HCT116 (cell line): ENCODE results near the gene PANK4. TPM values are rescaled to one million over a fixed set of nuclear protein-coding genes. Genes with fewer than 3 reads are reported as not detected.

Experiments used
- ATAC-seq: fragments of 200-7000 bp; cut with Tn5 transposase; 2 replicates; pipeline ENCODE4 v1.9.1; 2020; ENCODE audit warnings: mild to moderate bottlenecking, moderate library complexity
- BruUV-seq: library from RNA; stranded (reverse); fragments of 400-500 nt; replicated peaks from 2 replicates; lab custom pipeline; 2021; lab: Mats Ljungman, UMichigan
- CTCF ChIA-PET: fragments of 300-600 bp; sonication (Branson Sonifier 250); formaldehyde crosslinking; loops from one replicate; lab custom pipeline; 2021; ENCODE audit warnings: antibody characterized with exemption; lab: Charles Lee
- POLR2A ChIA-PET: fragments of 300-600, 350-600 bp; sonication (Branson Sonifier 250); formaldehyde crosslinking; loops from one replicate; lab custom pipeline; 2021; ENCODE audit warnings: antibody characterized with exemption; lab: Charles Lee
- RAD21 ChIA-PET, 2 experiments: fragments of 300-600 bp; sonication (Branson Sonifier 250); formaldehyde crosslinking; loops; one replicate each; lab custom pipeline; 2023; ENCODE audit warnings: low total read pairs in 2 of 2; ENCODE audit not compliant: uncharacterized antibody in 2 of 2, unreplicated experiment in 2 of 2, low non-redundant PET in 1 of 2; lab: Charles Lee
- DNase-seq: peaks from one replicate; pipeline ENCODE4 v3.0.0-alpha.2; 2010; ENCODE audit warnings: low read depth, low spot score
- H2AFZ ChIP-seq: fragments of 200-600 bp; shearing (Covaris generic), sonication (generic); 2 replicates; pipeline ENCODE4 v1.6.1; 2017; ENCODE audit warnings: low read depth, mixed run types, mixed read lengths, antibody characterized with exemption, low read length; ENCODE audit not compliant: poor library complexity, severe bottlenecking
- H3K27ac ChIP-seq: 2 replicates; pipeline ENCODE4 v1.5.1; 2012; ENCODE audit warnings: low read depth, low read length
- H3K27me3 ChIP-seq: fragments of 200-600 bp; sonication (generic); 2 replicates; pipeline ENCODE4 v1.6.1; 2016; ENCODE audit warnings: mixed run types, low read length, mixed read lengths; ENCODE audit not compliant: insufficient read depth
- H3K36me3 ChIP-seq, 2 experiments: fragments of 200-500 bp in 1 of 2; fragments of 200-600 bp in 1 of 2; sonication (Bioruptor generic) in 1 of 2; sonication (generic) in 1 of 2; 2 replicates each; pipeline versions ENCODE4 v1.5.1 to v1.6.1; 2014 to 2016; ENCODE audit warnings: low read length in 2 of 2, inconsistent platforms in 1 of 2, mixed read lengths in 1 of 2, mixed run types in 1 of 2; ENCODE audit not compliant: insufficient read depth in 2 of 2, control insufficient read depth in 1 of 2
- H3K4me1 ChIP-seq, 2 experiments: fragments of 200-600 bp in 1 of 2; sonication (generic) in 1 of 2; 2 replicates each; pipeline versions ENCODE4 v1.5.1 to v1.6.1; 2012 to 2017; ENCODE audit warnings: low read length in 2 of 2, inconsistent platforms in 1 of 2, mild to moderate bottlenecking in 1 of 2, mixed read lengths in 1 of 2, mixed run types in 1 of 2, moderate library complexity in 1 of 2; ENCODE audit not compliant: insufficient read depth in 2 of 2, control insufficient read depth in 1 of 2
- H3K4me2 ChIP-seq: fragments of 200-600 bp; sonication (generic); 2 replicates; pipeline ENCODE4 v1.6.1; 2017; ENCODE audit warnings: mixed run types, low read length, mixed read lengths
- H3K4me3 ChIP-seq, 2 experiments: fragments of 200-600 bp in 1 of 2; sonication (generic) in 1 of 2; replicated peaks in 1 of 2; 2 replicates each; pipeline ENCODE4 v1.5.1; 2011 to 2016; ENCODE audit warnings: low read length in 2 of 2, control low read depth in 1 of 2, low read depth in 1 of 2, mild to moderate bottlenecking in 1 of 2, mixed read lengths in 1 of 2, mixed run types in 1 of 2
- H3K79me2 ChIP-seq: fragments of 200-600 bp; sonication (generic); 2 replicates; pipeline ENCODE4 v1.6.1; 2017; ENCODE audit warnings: mild to moderate bottlenecking, mixed run types, low read length, moderate library complexity, mixed read lengths; ENCODE audit not compliant: insufficient read depth
- H3K9ac ChIP-seq: fragments of 200-600 bp; sonication (generic); 2 replicates; pipeline ENCODE4 v1.6.1; 2016; ENCODE audit warnings: low read length, mixed read lengths
- H3K9me2 ChIP-seq: fragments of 200-600 bp; sonication (generic), shearing (Covaris generic); 2 replicates; pipeline ENCODE4 v1.6.1; 2017; ENCODE audit warnings: mixed run types, mild to moderate bottlenecking, moderate library complexity; ENCODE audit not compliant: insufficient read depth
- H3K9me3 ChIP-seq, 2 experiments: fragments of 200-500 bp in 1 of 2; fragments of 200-600 bp in 1 of 2; sonication (Bioruptor generic) in 1 of 2; sonication (generic) in 1 of 2; 2 replicates each; pipeline ENCODE4 v1.6.1; 2014 to 2017; ENCODE audit warnings: low read length in 2 of 2, mixed read lengths in 2 of 2, inconsistent platforms in 1 of 2, low read depth in 1 of 2, mild to moderate bottlenecking in 1 of 2, mixed run types in 1 of 2, moderate library complexity in 1 of 2; ENCODE audit not compliant: control insufficient read depth in 1 of 2, insufficient read depth in 1 of 2
- H4K20me1 ChIP-seq: fragments of 200-600 bp; sonication (generic), shearing (Covaris generic); 2 replicates; pipeline ENCODE4 v1.6.1; 2017; ENCODE audit warnings: mixed run types, mild to moderate bottlenecking, moderate library complexity; ENCODE audit not compliant: insufficient read depth
- CBX3 ChIP-seq: IDR thresholded peaks from 2 replicates; pipeline ENCODE4 v1.6.1; 2012; ENCODE audit warnings: low read depth
- CEBPB ChIP-seq: IDR thresholded peaks from 2 replicates; pipeline ENCODE4 v1.6.1; 2012; ENCODE audit warnings: low read depth
- ELF1 ChIP-seq: IDR thresholded peaks from 2 replicates; pipeline ENCODE4 v1.6.1; 2012; ENCODE audit warnings: low read depth, borderline replicate concordance
- EZH2 ChIP-seq: fragments of 200-600 bp; sonication (generic); IDR thresholded peaks from 2 replicates; pipeline ENCODE4 v1.6.1; 2017; ENCODE audit warnings: antibody characterized with exemption, mixed run types
- FOSL1 ChIP-seq: IDR thresholded peaks from 2 replicates; pipeline ENCODE4 v1.6.1; 2012; ENCODE audit warnings: low read depth
- POLR2AphosphoS5 ChIP-seq: IDR thresholded peaks from 2 replicates; pipeline ENCODE4 v1.6.1; 2011; ENCODE audit warnings: mild to moderate bottlenecking, low read depth, low read length, moderate library complexity
- SP1 ChIP-seq: IDR thresholded peaks from 2 replicates; pipeline ENCODE4 v1.6.1; 2012; ENCODE audit warnings: low read depth
- SRF ChIP-seq: IDR thresholded peaks from 2 replicates; pipeline ENCODE4 v1.6.1; 2012; ENCODE audit warnings: low read depth
- TCF7L2 ChIP-seq: IDR thresholded peaks from 2 replicates; pipeline ENCODE4 v1.7.0; 2011; ENCODE audit warnings: borderline replicate concordance, inconsistent platforms; ENCODE audit not compliant: insufficient read depth, insufficient read length; ENCODE audit errors: extremely low read depth
- YY1 ChIP-seq: IDR thresholded peaks from 2 replicates; pipeline ENCODE4 v1.6.1; 2011; ENCODE audit warnings: low read length, low read depth, moderate library complexity, mild to moderate bottlenecking; ENCODE audit not compliant: insufficient replicate concordance; ENCODE audit errors: extremely low read depth
- ZFX ChIP-seq: fragments of 450-650 bp; IDR thresholded peaks from 2 replicates; pipeline ENCODE4 v1.6.1; 2017
- intact Hi-C: fragments of 100-400 bp; cut with micrococcal nuclease; formaldehyde crosslinking; loops from 2 replicates; pipeline ENCODE4 v1.10.0; 2022
- total RNA-seq: library from RNA; stranded (reverse); gene quantifications from one replicate; pipeline ENCODE4 v1.2.1, GENCODE V29; 2021; ENCODE audit not compliant: unreplicated experiment
- TF ChIP-seq, protein P1 (sequence below), 3 experiments: fragments of 200-600 bp in 1 of 3; sonication (generic) in 1 of 3; IDR thresholded peaks in 2 of 3; conservative IDR thresholded peaks in 1 of 3; 2 replicates each; pipeline ENCODE4 v1.5.1; 2012 to 2017; ENCODE audit warnings: low read depth in 2 of 3, low read length in 2 of 3, antibody characterized with exemption in 1 of 3, borderline replicate concordance in 1 of 3, control low read depth in 1 of 3, mild to moderate bottlenecking in 1 of 3, mixed read lengths in 1 of 3, mixed run types in 1 of 3, moderate library complexity in 1 of 3; ENCODE audit not compliant: insufficient read depth in 1 of 3
- TF ChIP-seq, protein P2 (sequence below): IDR thresholded peaks from 2 replicates; pipeline ENCODE4 v1.6.1; 2012
- TF ChIP-seq, protein P3 (sequence below): IDR thresholded peaks from 2 replicates; pipeline ENCODE4 v1.6.1; 2011; ENCODE audit warnings: mild to moderate bottlenecking, low read length, moderate library complexity; ENCODE audit not compliant: insufficient replicate concordance; ENCODE audit errors: extremely low read depth

Gene PANK4
- total RNA-seq, 1 experiment from 2014 or later = 38.5 TPM

DNA sequence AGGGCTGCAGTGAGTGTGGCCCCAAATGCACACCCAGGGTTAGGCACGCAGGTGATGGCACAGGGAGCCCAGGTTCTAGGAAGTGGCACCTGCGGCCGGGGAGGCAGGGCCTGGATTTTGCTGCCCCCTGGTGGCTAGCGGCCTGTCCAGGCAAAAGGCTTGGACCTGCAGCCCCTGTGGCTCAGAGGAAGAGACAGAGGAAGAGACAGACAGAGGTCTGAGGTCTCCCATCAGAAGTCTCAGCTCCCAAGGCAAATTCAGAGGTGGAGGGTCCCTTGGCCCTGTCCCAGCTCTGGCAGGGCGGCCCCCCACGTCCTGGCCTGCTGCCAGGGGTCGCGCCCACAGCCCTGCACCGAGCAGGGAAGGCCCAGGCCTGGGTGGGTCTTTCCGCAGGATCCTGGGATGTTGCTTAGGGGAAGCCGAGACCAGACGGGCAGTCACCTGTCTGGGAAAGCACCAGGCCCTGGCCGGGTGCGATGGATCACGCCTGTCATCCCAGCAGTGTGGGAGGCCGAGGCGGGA, 21.7 kb upstream of the PANK4 start:
- ChIA-PET POLR2A (interaction anchor here (1.1 to 1.6 kb wide), 2 partner anchors 133 to 135 kb away, joined by 3 to 4 read pairs; no protein-coding TSS in a partner anchor), CTCF (interaction anchor here (0.9 to 2.4 kb wide), 8 partner anchors 22 to 353 kb away, joined by 3 to 13 read pairs (median 6); partner anchors contain the start of genes FAAP20, PANK4 and PEX10), RAD21 (no interaction called here)
- peak overlapping the region; percentile 97 for H3K4me2 ChIP-seq
- no peaks in the 10 kb centered on the region for H4K20me1 ChIP-seq
- no peak overlapping the region for H2AFZ ChIP-seq
- intact Hi-C loops = loop anchor here (1.0 kb wide), 3 partner anchors 134 to 353 kb away; no protein-coding TSS in a partner anchor
- H3K4me3 ChIP-seq = peak overlapping the region; percentile 66 to 70
- no peaks in the 10 kb centered on the region for H3K79me2 ChIP-seq
- TF ChIP-seq FOSL1 (no peak), POLR2AphosphoS5 (peak; percentile 63), EZH2 (no peak), SP1 (no peak), CEBPB (no peak), YY1 (peak; percentile 46), ZFX (no peak), ELF1 (no peak), TCF7L2 (no peak), SRF (no peak), CBX3 (no peak)
- TF ChIP-seq, protein P1, sequence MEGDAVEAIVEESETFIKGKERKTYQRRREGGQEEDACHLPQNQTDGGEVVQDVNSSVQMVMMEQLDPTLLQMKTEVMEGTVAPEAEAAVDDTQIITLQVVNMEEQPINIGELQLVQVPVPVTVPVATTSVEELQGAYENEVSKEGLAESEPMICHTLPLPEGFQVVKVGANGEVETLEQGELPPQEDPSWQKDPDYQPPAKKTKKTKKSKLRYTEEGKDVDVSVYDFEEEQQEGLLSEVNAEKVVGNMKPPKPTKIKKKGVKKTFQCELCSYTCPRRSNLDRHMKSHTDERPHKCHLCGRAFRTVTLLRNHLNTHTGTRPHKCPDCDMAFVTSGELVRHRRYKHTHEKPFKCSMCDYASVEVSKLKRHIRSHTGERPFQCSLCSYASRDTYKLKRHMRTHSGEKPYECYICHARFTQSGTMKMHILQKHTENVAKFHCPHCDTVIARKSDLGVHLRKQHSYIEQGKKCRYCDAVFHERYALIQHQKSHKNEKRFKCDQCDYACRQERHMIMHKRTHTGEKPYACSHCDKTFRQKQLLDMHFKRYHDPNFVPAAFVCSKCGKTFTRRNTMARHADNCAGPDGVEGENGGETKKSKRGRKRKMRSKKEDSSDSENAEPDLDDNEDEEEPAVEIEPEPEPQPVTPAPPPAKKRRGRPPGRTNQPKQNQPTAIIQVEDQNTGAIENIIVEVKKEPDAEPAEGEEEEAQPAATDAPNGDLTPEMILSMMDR (IDR thresholded peaks at IDR 0.05 in 2 of 3, conservative IDR thresholded peaks at IDR 0.05 in 1 of 3; ENCODE audit: borderline replicate concordance in 1 of 3, insufficient read depth in 1 of 3, low read depth in 2 of 3, low read length in 2 of 3) = peak in 2 of 3 experiments; percentile 92 to 96; a peak in 4 of 6 replicates
- TF ChIP-seq, protein P2, sequence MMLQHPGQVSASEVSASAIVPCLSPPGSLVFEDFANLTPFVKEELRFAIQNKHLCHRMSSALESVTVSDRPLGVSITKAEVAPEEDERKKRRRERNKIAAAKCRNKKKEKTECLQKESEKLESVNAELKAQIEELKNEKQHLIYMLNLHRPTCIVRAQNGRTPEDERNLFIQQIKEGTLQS = no peak
- TF ChIP-seq, protein P3, sequence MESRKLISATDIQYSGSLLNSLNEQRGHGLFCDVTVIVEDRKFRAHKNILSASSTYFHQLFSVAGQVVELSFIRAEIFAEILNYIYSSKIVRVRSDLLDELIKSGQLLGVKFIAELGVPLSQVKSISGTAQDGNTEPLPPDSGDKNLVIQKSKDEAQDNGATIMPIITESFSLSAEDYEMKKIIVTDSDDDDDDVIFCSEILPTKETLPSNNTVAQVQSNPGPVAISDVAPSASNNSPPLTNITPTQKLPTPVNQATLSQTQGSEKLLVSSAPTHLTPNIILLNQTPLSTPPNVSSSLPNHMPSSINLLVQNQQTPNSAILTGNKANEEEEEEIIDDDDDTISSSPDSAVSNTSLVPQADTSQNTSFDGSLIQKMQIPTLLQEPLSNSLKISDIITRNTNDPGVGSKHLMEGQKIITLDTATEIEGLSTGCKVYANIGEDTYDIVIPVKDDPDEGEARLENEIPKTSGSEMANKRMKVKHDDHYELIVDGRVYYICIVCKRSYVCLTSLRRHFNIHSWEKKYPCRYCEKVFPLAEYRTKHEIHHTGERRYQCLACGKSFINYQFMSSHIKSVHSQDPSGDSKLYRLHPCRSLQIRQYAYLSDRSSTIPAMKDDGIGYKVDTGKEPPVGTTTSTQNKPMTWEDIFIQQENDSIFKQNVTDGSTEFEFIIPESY = no peak
- H3K27me3 ChIP-seq = no peaks in the 10 kb centered on the region
- H3K9ac ChIP-seq = peak overlapping the region; percentile 82
- H3K36me3 ChIP-seq = no peaks in the 10 kb centered on the region
- no peaks in the 10 kb centered on the region for H3K9me2 ChIP-seq
- DNase-seq (peak; percentile 70), ATAC-seq (peak; percentile 58)
- peak overlapping the region; percentile 93 for H3K27ac ChIP-seq
- peaks cover 24 to 44% of the 10 kb centered on the region in 2 experiments for H3K4me1 ChIP-seq
- H3K9me3 ChIP-seq = no peaks in the 10 kb centered on the region
- BruUV-seq = no TSS peak
